HepG2 (cell line): ENCODE results near the gene PLSCR1.

Experiments used
- CTCF ChIP-seq: sonication (generic); formaldehyde crosslinking; IDR thresholded peaks from 2 replicates; pipeline ENCODE4 v1.5.0; 2020; ENCODE audit warnings: mild to moderate bottlenecking, missing genetic modification reagents, moderate library complexity
- FIP1L1 ChIP-seq: fragments of 200-400 bp; formaldehyde crosslinking; IDR thresholded peaks from 2 replicates; pipeline ENCODE4 v1.6.1; 2018; ENCODE audit warnings: low read depth, mild to moderate bottlenecking, low read length, moderate library complexity, borderline replicate concordance; ENCODE audit not compliant: insufficient read depth
- PHF8 ChIP-seq: sonication (generic); formaldehyde crosslinking; IDR thresholded peaks from 2 replicates; pipeline ENCODE4 v1.5.0; 2020; ENCODE audit warnings: missing genetic modification reagents
- POLR2A ChIP-seq, 2 experiments: IDR thresholded peaks; 2 replicates each; pipeline ENCODE4 v1.6.1; 2011; ENCODE audit warnings: low read depth in 2 of 2, low read length in 2 of 2, mild to moderate bottlenecking in 1 of 2, moderate library complexity in 1 of 2; ENCODE audit not compliant: insufficient read depth in 1 of 2
- THAP9 ChIP-seq: sonication (generic); formaldehyde crosslinking; IDR thresholded peaks from 2 replicates; pipeline ENCODE4; 2020; ENCODE audit warnings: missing genetic modification reagents, mild to moderate bottlenecking, borderline replicate concordance
- ZNF432 ChIP-seq: sonication (generic); formaldehyde crosslinking; IDR thresholded peaks from 2 replicates; pipeline ENCODE4 v1.5.0; 2020; ENCODE audit warnings: missing genetic modification reagents, mild to moderate bottlenecking, borderline replicate concordance

- TF ChIP-seq PHF8 (CRISPR knock-in tag) = no peak
- no peak for TF ChIP-seq CTCF
- no peak for TF ChIP-seq THAP9 (CRISPR knock-in tag)
- TF ChIP-seq POLR2A (IDR thresholded peaks at IDR 0.05; ENCODE audit: insufficient read depth in 1 of 2, low read depth in 2 of 2, low read length in 2 of 2) = no peak
- no peak for TF ChIP-seq ZNF432 (CRISPR knock-in tag)
- no peak for TF ChIP-seq FIP1L1
Observed at GRCh38 chr3:146472611-146473010, 71.8 kb downstream of the PLSCR1 start.
